HL-60 (cell line): ENCODE measurements around the gene KSR2.

Source experiments
- DNase-seq, 2 experiments: peaks; one replicate each; pipeline ENCODE4 v3.0.0-alpha.2; 2010 to 2020; ENCODE audit warnings: low read depth in 1 of 2, low spot score in 1 of 2
- H3K27ac ChIP-seq: fragments of 250-450 bp; sonication (Bioruptor Pico); replicated peaks from 2 replicates; pipeline ENCODE4 v1.5.1; 2020; ENCODE audit warnings: mild to moderate bottlenecking, moderate library complexity
- H3K27me3 ChIP-seq: fragments of 250-450 bp; sonication (Bioruptor Pico); 2 replicates; pipeline ENCODE4 v1.5.1; 2021; ENCODE audit warnings: mild to moderate bottlenecking, moderate library complexity; ENCODE audit not compliant: insufficient read depth, poor library complexity, severe bottlenecking
- H3K4me3 ChIP-seq: replicated peaks from 2 replicates; pipeline ENCODE4 v1.5.1; 2011; ENCODE audit warnings: mild to moderate bottlenecking, control low read depth, low read length; ENCODE audit not compliant: insufficient read depth
- GABPA ChIP-seq: IDR thresholded peaks from 2 replicates; pipeline ENCODE4 v1.6.1; 2012; ENCODE audit warnings: low read depth
- POLR2AphosphoS5 ChIP-seq: IDR thresholded peaks from 2 replicates; pipeline ENCODE4 v1.6.1; 2012; ENCODE audit warnings: low read depth
- SPI1 ChIP-seq: IDR thresholded peaks from 2 replicates; pipeline ENCODE4 v1.6.1; 2012; ENCODE audit warnings: low read depth, mild to moderate bottlenecking, borderline replicate concordance
- TF ChIP-seq, protein P1 (sequence below): IDR thresholded peaks from 2 replicates; pipeline ENCODE4 v1.6.1; 2012; ENCODE audit warnings: low read depth; ENCODE audit not compliant: insufficient replicate concordance
- TF ChIP-seq, protein P2 (sequence below): IDR thresholded peaks from one replicate; pipeline ENCODE4 v1.5.1; 2011; ENCODE audit warnings: low read length, control low read depth, inconsistent platforms; ENCODE audit not compliant: insufficient read depth

Gene KSR2

DNA sequence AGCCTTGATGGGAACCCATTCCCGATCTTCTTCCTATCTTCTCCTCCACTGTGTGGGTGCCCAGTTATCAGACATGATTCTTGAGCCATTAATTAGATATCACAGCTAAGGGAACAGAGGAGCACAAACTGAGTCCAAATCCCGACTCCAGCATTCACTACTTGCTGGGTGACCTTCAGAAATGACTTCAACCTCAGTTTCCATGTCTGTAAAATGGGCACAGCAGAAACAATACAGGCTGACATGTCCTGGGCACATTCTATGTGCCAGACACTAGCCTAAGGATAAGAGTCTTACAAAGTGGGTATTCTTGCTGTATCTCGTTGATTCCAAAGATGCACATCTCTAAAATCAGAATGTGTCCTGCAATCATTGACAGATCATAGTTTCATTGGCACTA lies 478.7 kb downstream of the KSR2 start:
- no peak for DNase-seq
- H3K27me3 ChIP-seq, result no peaks in the 10 kb centered on the region
- no peak overlapping the region for H3K27ac ChIP-seq
- H3K4me3 ChIP-seq, result no peak overlapping the region
- TF ChIP-seq, protein P1, sequence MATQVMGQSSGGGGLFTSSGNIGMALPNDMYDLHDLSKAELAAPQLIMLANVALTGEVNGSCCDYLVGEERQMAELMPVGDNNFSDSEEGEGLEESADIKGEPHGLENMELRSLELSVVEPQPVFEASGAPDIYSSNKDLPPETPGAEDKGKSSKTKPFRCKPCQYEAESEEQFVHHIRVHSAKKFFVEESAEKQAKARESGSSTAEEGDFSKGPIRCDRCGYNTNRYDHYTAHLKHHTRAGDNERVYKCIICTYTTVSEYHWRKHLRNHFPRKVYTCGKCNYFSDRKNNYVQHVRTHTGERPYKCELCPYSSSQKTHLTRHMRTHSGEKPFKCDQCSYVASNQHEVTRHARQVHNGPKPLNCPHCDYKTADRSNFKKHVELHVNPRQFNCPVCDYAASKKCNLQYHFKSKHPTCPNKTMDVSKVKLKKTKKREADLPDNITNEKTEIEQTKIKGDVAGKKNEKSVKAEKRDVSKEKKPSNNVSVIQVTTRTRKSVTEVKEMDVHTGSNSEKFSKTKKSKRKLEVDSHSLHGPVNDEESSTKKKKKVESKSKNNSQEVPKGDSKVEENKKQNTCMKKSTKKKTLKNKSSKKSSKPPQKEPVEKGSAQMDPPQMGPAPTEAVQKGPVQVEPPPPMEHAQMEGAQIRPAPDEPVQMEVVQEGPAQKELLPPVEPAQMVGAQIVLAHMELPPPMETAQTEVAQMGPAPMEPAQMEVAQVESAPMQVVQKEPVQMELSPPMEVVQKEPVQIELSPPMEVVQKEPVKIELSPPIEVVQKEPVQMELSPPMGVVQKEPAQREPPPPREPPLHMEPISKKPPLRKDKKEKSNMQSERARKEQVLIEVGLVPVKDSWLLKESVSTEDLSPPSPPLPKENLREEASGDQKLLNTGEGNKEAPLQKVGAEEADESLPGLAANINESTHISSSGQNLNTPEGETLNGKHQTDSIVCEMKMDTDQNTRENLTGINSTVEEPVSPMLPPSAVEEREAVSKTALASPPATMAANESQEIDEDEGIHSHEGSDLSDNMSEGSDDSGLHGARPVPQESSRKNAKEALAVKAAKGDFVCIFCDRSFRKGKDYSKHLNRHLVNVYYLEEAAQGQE, result no peak
- TF ChIP-seq GABPA (no peak), SPI1 (no peak), POLR2AphosphoS5 (no peak)
- TF ChIP-seq, protein P2, sequence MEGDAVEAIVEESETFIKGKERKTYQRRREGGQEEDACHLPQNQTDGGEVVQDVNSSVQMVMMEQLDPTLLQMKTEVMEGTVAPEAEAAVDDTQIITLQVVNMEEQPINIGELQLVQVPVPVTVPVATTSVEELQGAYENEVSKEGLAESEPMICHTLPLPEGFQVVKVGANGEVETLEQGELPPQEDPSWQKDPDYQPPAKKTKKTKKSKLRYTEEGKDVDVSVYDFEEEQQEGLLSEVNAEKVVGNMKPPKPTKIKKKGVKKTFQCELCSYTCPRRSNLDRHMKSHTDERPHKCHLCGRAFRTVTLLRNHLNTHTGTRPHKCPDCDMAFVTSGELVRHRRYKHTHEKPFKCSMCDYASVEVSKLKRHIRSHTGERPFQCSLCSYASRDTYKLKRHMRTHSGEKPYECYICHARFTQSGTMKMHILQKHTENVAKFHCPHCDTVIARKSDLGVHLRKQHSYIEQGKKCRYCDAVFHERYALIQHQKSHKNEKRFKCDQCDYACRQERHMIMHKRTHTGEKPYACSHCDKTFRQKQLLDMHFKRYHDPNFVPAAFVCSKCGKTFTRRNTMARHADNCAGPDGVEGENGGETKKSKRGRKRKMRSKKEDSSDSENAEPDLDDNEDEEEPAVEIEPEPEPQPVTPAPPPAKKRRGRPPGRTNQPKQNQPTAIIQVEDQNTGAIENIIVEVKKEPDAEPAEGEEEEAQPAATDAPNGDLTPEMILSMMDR, result no peak

DNA sequence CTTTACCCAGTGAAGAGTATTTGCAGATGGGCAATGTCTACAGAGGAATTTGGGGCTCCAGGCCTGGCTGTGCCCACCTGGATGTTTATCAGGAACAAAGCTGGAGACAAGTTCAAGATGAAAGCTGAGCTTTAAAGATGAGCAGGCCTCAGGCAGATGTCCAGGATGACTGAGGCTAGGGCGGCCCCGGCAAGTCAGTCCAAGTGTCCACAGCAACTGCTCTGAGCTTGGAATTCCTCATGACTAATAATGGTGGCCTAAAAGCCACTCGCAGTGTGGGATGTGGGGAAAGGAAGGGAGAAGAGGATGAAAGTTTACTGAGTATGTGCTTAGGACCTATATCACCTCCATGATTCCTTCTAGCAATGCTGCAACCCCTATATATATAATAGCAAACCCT lies 479.1 kb downstream of the KSR2 start:
- no peaks in the 10 kb centered on the region for H3K27me3 ChIP-seq
- TF ChIP-seq GABPA, result no peak
- TF ChIP-seq POLR2AphosphoS5, result no peak
- TF ChIP-seq, protein P1, result no peak
- no peak for TF ChIP-seq SPI1
- TF ChIP-seq, protein P2, result no peak
- DNase-seq, result no peak
- H3K27ac ChIP-seq, result no peak overlapping the region
- no peak overlapping the region for H3K4me3 ChIP-seq

DNA sequence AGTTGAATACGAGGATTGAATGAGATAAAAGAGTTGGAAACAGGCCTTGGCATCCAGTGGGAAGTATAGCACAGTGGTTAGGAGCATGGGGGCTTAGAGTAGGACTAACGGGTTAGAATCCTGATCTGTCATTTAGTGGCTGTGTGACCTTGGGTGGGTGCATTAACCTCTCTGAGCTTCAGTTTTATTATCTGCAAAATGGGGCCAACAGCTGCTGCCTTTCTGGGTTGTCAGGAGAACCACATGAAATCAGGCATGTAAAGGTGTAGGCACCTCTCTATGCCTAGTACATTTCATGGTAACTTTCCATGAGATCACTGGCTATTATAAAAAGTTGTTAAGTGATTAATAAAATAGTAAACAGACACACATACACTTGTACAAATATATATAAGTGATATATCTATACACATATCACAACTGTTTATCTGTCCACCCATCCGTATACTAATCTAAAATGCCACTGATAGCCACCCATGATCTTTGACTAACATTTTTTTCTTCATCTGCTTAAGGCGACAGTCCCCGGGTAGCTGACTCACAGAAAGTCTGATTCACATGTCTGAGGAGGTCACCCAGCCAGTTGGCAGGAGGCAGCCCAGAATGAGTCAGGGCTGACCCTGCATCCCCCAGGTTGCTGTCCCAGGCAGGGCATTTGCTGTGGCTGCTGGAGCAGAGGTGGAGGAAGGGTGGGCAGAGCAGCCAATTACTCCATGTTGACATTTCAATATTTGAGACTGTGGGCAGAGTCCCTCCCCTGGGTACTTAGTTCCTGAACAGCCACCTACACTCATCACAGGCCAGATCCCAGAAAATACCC lies 481.7 kb downstream of the KSR2 start:
- DNase-seq, result no peak
- no peak overlapping the region for H3K27ac ChIP-seq
- no peak overlapping the region for H3K4me3 ChIP-seq
- TF ChIP-seq GABPA (no peak), SPI1 (no peak), POLR2AphosphoS5 (no peak)
- TF ChIP-seq, protein P1, result no peak
- TF ChIP-seq, protein P2, result no peak
- no peaks in the 10 kb centered on the region for H3K27me3 ChIP-seq
